HG03457 (cell line): ENCODE data around the gene MAP3K6.

Experiments used
- ATAC-seq: cut with Tn5 transposase; IDR thresholded peaks from one replicate; pipeline ENCODE4 v1.9.1; 2021; ENCODE audit warnings: moderate number of reproducible peaks; ENCODE audit not compliant: unreplicated experiment

MAP3K6 gene

GRCh38 chr1:27358038-27358927 lies 8.5 kb downstream of the MAP3K6 start:
- ATAC-seq = no peak

GRCh38 chr1:27357281-27358037 lies 9.3 kb downstream of the MAP3K6 start:
- ATAC-seq = no peak

GRCh38 chr1:27356619-27357280 lies 10.0 kb downstream of the MAP3K6 start:
- no peak for ATAC-seq

- ATAC-seq = no peak
Measured at GRCh38 chr1:27356277-27356618, 10.5 kb downstream of the MAP3K6 start.

GRCh38 chr1:27355683-27356082 lies 11.1 kb downstream of the MAP3K6 start:
- no peak for ATAC-seq

GRCh38 chr1:27353629-27354028 lies 13.1 kb downstream of the MAP3K6 start:
- no peak for ATAC-seq

GRCh38 chr1:27353166-27353565 lies 13.6 kb downstream of the MAP3K6 start:
- no peak for ATAC-seq

- ATAC-seq = no peak
Measured at GRCh38 chr1:27351541-27352107, 15.1 kb downstream of the MAP3K6 start.

GRCh38 chr1:27350663-27351540 lies 15.9 kb downstream of the MAP3K6 start:
- no peak for ATAC-seq

- no peak for ATAC-seq
Measured at GRCh38 chr1:27349784-27350662, 16.7 kb downstream of the MAP3K6 start.

- ATAC-seq = no peak
Measured at GRCh38 chr1:27348861-27349783, 17.6 kb downstream of the MAP3K6 start.

- no peak for ATAC-seq
Measured at GRCh38 chr1:27346991-27347624, 19.7 kb downstream of the MAP3K6 start.

GRCh38 chr1:27346357-27346756 lies 20.4 kb downstream of the MAP3K6 start:
- ATAC-seq = no peak

- ATAC-seq = no peak
Measured at GRCh38 chr1:27345272-27345671, 21.5 kb downstream of the MAP3K6 start.

GRCh38 chr1:27343639-27344025 lies 23.1 kb downstream of the MAP3K6 start:
- no peak for ATAC-seq

GRCh38 chr1:27342778-27343638 lies 23.8 kb downstream of the MAP3K6 start:
- ATAC-seq = no peak

GRCh38 chr1:27342391-27342777 lies 24.4 kb downstream of the MAP3K6 start:
- no peak for ATAC-seq
